ENCODE results near the gene PLIN1.

The PLIN1 gene

GRCh38 chr15:89627256-89627970, 51.8 kb downstream of the PLIN1 start:
- no peak for DNase-seq (ENCODE audit: low read depth)

DNA sequence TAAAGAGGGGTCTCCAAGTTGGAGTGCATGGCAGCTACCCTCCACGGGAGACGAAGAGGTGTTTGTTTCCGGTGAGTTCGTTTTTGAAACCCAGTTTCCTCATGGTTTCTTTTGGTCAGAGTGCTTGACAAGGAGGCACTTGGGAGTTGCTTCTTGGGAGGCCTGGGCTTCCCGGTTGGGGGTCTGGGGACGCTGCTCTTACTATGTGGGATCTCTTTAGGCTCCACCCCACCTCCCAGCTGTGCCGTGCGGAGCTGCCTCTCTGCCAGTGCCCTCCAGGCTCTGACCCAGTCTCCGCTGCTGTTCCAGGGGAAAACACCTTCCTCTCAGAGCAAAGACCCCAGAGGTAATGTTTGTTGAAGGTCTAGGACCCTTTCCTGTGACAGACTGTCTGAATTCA, 53.5 kb downstream of the PLIN1 start:
- no peak for DNase-seq (ENCODE audit: low read depth)

GRCh38 chr15:89623165-89623564, 56.0 kb downstream of the PLIN1 start:
- no peak for DNase-seq (ENCODE audit: low read depth)

GRCh38 chr15:89621547-89621946, 57.6 kb downstream of the PLIN1 start:
- no peak for DNase-seq (ENCODE audit: low read depth)

GRCh38 chr15:89616228-89616627, 62.9 kb downstream of the PLIN1 start:
- DNase-seq (ENCODE audit: low read depth): no peak

GRCh38 chr15:89615135-89615534, 64.0 kb downstream of the PLIN1 start:
- no peak for DNase-seq (ENCODE audit: low read depth)

Measured in activated T-cell treated with anti-CD3 and anti-CD28 coated beads for 48 hours (primary cell).